HL-60 (cell line): ENCODE data around the gene THRB.

Experiments used
- CTCF ChIP-seq: IDR thresholded peaks from one replicate; pipeline ENCODE4 v1.5.1; 2011; ENCODE audit warnings: low read length, control low read depth, inconsistent platforms; ENCODE audit not compliant: insufficient read depth
- POLR2AphosphoS5 ChIP-seq: IDR thresholded peaks from 2 replicates; pipeline ENCODE4 v1.6.1; 2012; ENCODE audit warnings: low read depth

GRCh38 chr3:24142127-24142526 is 352.5 kb downstream of the THRB start:
- TF ChIP-seq CTCF (no peak), POLR2AphosphoS5 (no peak)
